ENCODE measurements around the gene MCM7. TPM values are rescaled to one million over a fixed set of nuclear protein-coding genes. Genes with fewer than 3 reads are reported as not detected.

Gene MCM7
- total and polyA plus RNA-seq, 2 of the 13 experiments (the other 11 are each of a cell fraction or from before 2014, with no cell fraction given) = 84.5 to 214 TPM

DNA sequence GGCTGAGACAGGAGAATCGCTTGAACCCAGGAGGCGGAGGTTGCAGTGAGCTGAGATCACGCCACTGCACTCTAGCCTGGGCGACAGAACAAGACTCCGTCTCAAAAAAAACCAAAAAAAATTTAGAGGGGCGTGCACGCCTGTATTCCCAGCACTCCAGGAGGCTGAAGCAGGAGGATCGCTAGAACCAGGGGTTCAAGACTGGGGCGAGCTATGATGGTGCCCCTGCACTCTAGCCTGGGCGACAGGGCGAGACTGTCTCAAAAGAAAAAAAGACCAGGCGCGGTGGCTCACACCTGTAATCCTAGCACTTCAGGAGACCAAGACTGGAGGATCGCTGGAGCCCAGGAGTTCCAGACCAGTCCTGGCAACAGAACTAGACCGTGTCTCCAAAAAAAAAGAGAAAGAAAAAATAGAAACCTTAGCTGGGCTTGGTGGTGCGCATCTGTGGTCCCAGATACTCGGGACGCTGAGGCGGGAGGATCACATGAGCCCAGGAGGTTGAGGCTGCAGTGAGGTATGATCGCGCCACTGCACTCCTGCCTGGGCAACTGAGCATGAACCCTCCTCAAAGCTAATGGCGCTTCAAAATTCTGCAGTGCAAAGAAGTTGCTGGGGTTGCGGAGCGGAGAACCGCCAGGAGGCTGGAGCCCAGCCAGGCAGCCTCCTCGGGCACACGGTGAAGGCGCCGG lies 25.2 kb upstream of the MCM7 start:
- no peaks in the 10 kb centered on the region for H4K20me1 ChIP-seq (ENCODE audit: insufficient read depth, low read length)
- H3K79me2 ChIP-seq (ENCODE audit: insufficient read depth, low read length) = peaks cover 5% of the 10 kb centered on the region
- H2AFZ ChIP-seq (ENCODE audit: low read length) = no peak overlapping the region
- WGBS (ENCODE audit: low lambda C conversion rate) = 5% methylated on average over 22 of the region's 29 CpGs
- ChIA-PET POLR2A (interaction anchor here (0.9 to 3.5 kb wide), 7 partner anchors 22 to 310 kb away, joined by 3 to 48 read pairs (median 4); partner anchors contain the start of genes AP4M1, COPS6, LAMTOR4 and MCM7), CTCF (ENCODE audit: low intra/inter-chr PET ratio, low total read pairs) (no interaction called here)
- H3K36me3 ChIP-seq (replicated peaks in 1 of 2; ENCODE audit: control insufficient read depth in 1 of 2, insufficient read depth in 2 of 2, low read length in 2 of 2) = no peaks in the 10 kb centered on the region
- FAIRE-seq = no peak
- in situ Hi-C loops (cut with HindIII; ENCODE audit: extremely low pct_ligation_motif_present, low pct_unique_long_range_greater_than_20kb) (no loop called here), intact Hi-C loops (cut with micrococcal nuclease; ENCODE audit: unreplicated experiment) (loop anchor here (5.0 kb wide), 1 partner anchor 44 kb away; the partner anchor contains the start of gene ZNF3)
- H3K4me2 ChIP-seq (ENCODE audit: low read depth, low read length) = peak overlapping the region; percentile 74
- H3K27ac ChIP-seq (ENCODE audit: extremely low read length, insufficient read depth, low read length) = peak overlapping the region; percentile 96
- BruUV-seq (replicated peaks) = TSS peak; percentile 82
- peak overlapping the region; percentile 74 to 92 (median 84) for H3K4me3 ChIP-seq (replicated peaks in 1 of 3; ENCODE audit: insufficient read depth in 1 of 3, low read depth in 2 of 3, low read length in 3 of 3)
- H3K9ac ChIP-seq (ENCODE audit: insufficient read depth, low read depth, low read length) = peak overlapping the region; percentile 88
- no peak for DNase-seq (ENCODE audit: low spot score)
- peaks cover 62% of the 10 kb centered on the region for H3K4me1 ChIP-seq (ENCODE audit: insufficient read depth, low read length)
- peak; percentile 8; the same call in 2 of the 3 replicates for ATAC-seq
- H3K9me3 ChIP-seq (ENCODE audit: low read length) = no peaks in the 10 kb centered on the region
- no peaks in the 10 kb centered on the region for H3K27me3 ChIP-seq (ENCODE audit: control insufficient read depth in 1 of 2, insufficient read depth in 2 of 2, low read length in 2 of 2)
- TF ChIP-seq ZNF607 (CRISPR knock-in tag; IDR thresholded peaks at IDR 0.05; ENCODE audit: borderline replicate concordance) (peak; percentile 7; the same call in 1 of the 2 replicates), ZFAT (CRISPR knock-in tag; conservative IDR thresholded peaks at IDR 0.05) (no peak), ZNF713 (CRISPR knock-in tag; IDR thresholded peaks at IDR 0.05) (0 out of 2 replicates have a peak, but pooled peaks have one; percentile 4), ZSCAN25 (CRISPR knock-in tag; IDR thresholded peaks at IDR 0.05) (0 out of 2 replicates have a peak, but pooled peaks have one; percentile 2), ZC3H4 (CRISPR knock-in tag; IDR thresholded peaks at IDR 0.05; ENCODE audit: borderline replicate concordance) (0 out of 2 replicates have a peak, but pooled peaks have one; percentile 38), HHEX (CRISPR knock-in tag; IDR thresholded peaks at IDR 0.05) (no peak), ZBTB7A (CRISPR knock-in tag; IDR thresholded peaks at IDR 0.05) (no peak; the same call in 1 of the 2 replicates), SOX13 (IDR thresholded peaks at IDR 0.05) (no peak), SOX13 (CRISPR knock-in tag; conservative IDR thresholded peaks at IDR 0.05 in 1 of 2, IDR thresholded peaks at IDR 0.05 in 1 of 2) (0 out of 4 replicates have a peak, but pooled peaks of 1 of the 2 experiments have one; percentile 3), SKI (IDR thresholded peaks at IDR 0.05; ENCODE audit: partially characterized antibody) (peak; percentile 8), ATF7 (IDR thresholded peaks at IDR 0.05) (no peak), ATF7 (CRISPR knock-in tag; IDR thresholded peaks at IDR 0.05) (no peak; the same call in 1 of the 2 replicates), JUN (CRISPR knock-in tag; IDR thresholded peaks at IDR 0.05) (0 out of 2 replicates have a peak, but pooled peaks have one; percentile 25), ZNF616 (CRISPR knock-in tag; IDR thresholded peaks at IDR 0.05; ENCODE audit: low read depth) (0 out of 2 replicates have a peak, but pooled peaks have one; percentile 42), ZSCAN21 (CRISPR knock-in tag; IDR thresholded peaks at IDR 0.05; ENCODE audit: borderline replicate concordance) (peak; percentile 22; the same call in 1 of the 2 replicates), RBM22 (optimal IDR thresholded peaks at IDR 0.05; ENCODE audit: low read length) (peak; percentile 17), U2AF2 (IDR thresholded peaks at IDR 0.05; ENCODE audit: low read depth, low read length) (0 out of 2 replicates have a peak, but pooled peaks have one; percentile 51)
- TF ChIP-seq, protein P1, sequence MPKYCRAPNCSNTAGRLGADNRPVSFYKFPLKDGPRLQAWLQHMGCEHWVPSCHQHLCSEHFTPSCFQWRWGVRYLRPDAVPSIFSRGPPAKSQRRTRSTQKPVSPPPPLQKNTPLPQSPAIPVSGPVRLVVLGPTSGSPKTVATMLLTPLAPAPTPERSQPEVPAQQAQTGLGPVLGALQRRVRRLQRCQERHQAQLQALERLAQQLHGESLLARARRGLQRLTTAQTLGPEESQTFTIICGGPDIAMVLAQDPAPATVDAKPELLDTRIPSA (CRISPR knock-in tag; IDR thresholded peaks at IDR 0.05; ENCODE audit: borderline replicate concordance) = peak; percentile 52; the same call in 1 of the 2 replicates
- TF ChIP-seq, protein P2, sequence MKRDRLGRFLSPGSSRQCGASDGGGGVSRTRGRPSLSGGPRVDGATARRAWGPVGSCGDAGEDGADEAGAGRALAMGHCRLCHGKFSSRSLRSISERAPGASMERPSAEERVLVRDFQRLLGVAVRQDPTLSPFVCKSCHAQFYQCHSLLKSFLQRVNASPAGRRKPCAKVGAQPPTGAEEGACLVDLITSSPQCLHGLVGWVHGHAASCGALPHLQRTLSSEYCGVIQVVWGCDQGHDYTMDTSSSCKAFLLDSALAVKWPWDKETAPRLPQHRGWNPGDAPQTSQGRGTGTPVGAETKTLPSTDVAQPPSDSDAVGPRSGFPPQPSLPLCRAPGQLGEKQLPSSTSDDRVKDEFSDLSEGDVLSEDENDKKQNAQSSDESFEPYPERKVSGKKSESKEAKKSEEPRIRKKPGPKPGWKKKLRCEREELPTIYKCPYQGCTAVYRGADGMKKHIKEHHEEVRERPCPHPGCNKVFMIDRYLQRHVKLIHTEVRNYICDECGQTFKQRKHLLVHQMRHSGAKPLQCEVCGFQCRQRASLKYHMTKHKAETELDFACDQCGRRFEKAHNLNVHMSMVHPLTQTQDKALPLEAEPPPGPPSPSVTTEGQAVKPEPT (CRISPR knock-in tag; IDR thresholded peaks at IDR 0.05; ENCODE audit: low read depth) = 0 out of 2 replicates have a peak, but pooled peaks have one; percentile 1

Data from HepG2 (cell line).